Stimulated activated CD8-positive, alpha-beta memory T cell treated with anti-CD3 and anti-CD28 coated beads, Interleukin-4, amount 100 ng/mL, for 4 hours (primary cell): ENCODE results near the gene ZBTB9.

Experiments used
- DNase-seq, 2 donors: peaks; one replicate each; pipeline ENCODE4 v3.0.0-alpha.2; 2020; ENCODE audit warnings: low read depth in 2 of 2, low spot score in 1 of 2

ZBTB9 gene

DNA sequence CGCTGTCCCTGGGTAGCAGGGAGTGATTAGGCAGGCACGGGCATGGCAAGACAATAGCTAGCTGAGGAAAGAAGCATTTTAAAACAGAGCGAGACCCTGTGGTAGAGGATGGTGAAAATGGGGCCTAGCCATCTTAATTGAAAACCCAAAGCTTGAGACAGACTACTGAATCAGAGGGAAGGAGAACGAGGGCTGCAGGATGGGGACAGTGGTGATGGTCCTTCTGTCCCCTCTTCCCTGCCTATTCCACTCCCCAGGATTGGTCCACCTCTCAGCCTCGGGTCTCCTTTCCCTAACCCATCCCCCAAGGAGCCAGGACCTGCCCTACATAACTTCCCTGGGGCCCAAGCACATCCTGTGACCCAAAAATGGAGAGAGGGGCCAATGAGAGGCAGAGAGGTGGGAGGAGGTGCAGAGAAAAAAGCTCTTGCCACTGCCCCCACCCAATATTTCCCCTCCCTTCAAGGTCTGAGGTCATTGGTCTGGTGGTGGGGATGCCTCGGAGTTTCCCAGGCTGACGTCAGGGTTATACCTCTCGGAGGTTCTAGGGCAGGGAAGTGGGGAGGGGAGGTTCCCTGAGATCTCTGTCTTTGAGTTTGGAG is 35.6 kb upstream of the ZBTB9 start:
- DNase-seq = no peak

- DNase-seq = no peak
Observed at GRCh38 chr6:33419580-33420490, 34.5 kb upstream of the ZBTB9 start, which contains the start of gene SYNGAP1. SYNGAP1 (plus strand) TSS chr6:33420065; CDS start chr6:33420265, 200 bp downstream.

DNA sequence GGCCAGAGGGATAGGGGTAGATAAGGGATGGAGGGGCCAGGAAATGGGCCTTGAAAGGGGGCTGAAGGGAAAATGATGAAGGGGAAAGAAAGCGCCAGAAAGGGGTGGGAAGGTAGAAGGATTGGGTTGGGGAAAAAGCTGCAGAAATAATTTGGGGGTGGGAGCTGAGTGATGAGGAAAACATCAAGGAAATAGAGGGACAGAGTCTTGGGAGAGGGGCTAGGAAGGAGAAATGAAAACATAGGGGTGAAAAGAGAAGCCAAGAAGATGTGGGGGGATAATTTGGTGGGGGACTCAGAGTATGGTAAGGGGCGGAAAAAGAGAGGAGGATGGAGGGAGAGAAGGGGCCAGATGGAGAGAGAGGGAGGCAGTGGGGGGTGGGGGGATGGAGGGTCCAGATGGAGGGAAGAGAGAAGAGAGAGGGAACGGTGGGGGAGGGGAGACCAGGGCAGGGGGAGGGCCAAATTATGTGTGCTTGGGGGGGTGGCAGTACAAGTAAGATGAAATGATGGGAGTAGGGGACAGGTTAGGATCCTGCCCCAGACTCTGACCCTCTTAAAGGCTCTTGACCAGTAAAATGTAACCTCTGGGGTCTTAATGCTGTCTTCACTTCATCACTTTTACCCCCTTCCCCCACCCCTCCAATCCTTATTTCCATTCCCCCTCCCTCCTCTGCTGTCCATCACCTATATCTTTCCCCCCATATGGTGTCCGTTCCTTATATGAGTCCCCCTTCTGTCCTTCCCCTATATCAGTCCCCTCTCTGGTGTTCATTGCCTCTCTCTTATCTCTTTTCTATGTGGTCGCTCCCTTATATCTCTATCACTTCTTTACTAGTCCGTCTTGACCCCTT is 33.7 kb upstream of the ZBTB9 start:
- DNase-seq = no peak

DNA sequence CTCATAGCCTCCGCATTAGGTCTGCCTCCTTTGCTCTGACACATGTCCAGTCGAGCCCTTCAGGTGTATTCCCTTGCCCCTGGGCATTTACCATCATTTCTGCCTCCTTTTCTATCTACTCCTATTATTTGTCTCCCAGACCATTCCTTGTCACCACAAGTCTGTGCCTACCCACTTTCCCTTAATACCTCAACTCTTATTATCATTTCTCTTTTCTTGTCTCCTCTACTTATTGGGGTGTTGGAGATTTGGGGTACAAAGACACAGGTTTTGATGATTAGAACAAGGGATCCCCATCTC is 33.1 kb upstream of the ZBTB9 start:
- DNase-seq = no peak

GRCh38 chr6:33423777-33424176 is 30.6 kb upstream of the ZBTB9 start:
- no peak for DNase-seq

- DNase-seq = no peak
Observed at GRCh38 chr6:33424855-33425667, 29.3 kb upstream of the ZBTB9 start.

DNA sequence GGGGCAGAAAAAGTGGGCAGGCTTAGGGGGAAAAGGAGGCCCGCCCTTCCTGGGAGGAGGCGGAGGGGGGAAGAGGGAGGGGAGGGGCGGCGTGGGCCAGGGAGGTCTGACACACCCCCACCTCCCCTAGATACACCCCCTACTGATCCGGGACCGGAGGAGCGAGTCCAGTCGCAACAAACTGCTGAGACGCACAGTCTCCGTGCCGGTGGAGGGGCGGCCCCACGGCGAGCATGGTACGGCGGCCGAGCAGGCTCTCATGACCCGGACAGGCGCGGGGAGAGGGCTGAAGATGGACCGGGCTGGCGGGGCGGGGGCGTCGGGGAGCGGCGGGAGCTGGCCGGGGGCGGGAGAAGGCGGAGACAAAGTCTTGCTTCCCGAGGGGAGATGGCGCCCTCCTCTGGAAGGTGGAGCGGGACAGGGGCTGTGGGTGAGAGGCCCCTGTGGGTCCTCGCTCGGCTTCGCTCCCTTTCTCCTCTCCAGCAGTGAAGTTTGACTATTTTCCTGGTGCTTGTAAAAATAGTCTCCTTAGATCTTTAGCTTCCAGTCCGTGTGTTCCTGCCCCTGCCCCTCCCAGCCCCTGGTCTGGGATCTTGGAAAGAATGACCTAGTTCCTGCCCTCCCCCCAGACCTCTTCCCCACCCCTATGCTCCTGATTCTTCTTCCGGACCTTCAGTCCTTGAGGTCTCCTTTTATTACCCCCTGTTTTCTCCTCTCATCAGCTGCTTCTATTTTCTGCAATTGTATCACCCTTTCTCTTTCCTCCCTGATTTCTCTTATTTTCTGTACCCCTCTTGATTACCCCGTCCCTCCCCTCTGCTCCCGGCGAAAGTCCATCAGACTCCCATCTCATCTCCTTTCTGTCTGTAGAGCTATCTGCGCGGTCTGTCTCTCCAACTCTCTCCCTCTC is 28.5 kb upstream of the ZBTB9 start:
- DNase-seq = peak; percentile 62 to 70

DNA sequence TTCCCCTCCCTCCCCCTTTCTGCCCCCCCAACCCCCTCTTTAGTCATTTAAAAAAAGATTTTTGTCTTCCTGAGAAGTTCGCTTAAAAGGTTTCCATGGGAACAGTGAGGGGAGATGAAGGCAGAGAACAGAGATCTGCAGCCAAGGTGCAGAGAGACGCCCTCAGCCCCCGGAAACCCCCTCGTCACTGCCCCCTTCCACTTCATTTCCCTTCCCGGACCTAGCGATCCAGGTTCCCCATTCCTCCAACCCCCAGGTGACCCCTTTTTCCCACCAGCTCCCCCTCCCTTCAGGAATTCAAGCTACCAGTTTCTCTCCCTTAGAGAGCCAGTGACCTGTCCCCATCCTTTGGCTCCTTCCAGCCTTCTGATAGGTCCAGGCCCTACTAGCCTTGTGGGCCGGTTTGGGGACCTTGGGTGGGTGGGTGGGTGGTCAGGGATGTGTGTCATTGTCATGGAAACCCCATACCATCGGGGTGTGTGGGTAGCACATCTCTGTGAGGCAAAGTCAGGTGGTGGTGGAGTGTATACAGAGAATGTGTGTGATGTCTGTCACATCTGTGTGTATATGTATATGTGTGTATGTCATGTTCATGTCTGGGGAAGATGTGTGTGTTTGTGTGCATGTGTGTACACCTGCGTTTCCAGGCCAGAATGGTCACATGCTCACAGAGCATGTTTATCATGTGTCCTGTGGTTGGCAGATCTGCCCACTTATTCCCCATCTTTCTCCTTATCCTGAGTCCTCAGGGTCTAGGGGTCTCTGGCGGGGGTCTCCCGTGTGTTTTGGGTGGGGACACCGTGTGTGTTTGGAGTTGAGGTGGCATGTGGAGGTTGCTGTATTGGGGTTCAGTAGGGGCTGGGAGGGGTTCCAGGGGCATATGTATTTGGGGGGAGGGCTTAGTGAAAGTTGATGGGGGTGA is 27.5 kb upstream of the ZBTB9 start:
- DNase-seq = no peak

DNA sequence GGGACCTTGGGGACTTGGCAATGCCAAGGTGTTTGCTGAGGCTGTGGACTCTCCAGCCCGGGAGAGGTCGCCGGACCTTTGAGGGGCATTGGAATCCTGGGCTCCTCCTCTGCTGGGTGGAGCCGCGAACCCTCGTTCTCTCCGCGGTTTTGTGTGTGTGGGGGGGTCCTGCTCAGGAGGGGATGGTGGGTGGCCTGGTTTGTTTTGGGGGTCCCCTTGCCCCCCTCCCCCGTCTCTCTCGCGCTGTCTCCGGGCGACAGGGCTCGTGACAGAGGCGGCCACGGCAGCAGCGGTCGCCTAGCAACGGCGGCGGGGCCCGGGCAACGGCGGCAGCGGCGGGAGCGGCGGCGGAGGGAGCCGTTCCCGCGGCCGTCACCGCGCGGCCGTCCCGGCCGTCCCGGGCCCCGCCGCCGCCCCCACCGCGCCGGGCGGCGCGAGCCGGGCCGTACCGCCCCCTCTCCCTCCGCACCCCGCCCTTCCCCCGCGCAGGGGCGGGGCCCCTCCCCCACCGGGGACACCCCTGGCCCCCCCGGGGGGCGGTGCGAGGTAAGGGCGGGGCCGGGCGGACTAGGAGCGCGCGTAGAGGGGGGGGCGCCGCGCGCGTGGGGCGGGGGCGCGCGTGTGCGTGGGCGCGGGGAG is 26.7 kb upstream of the ZBTB9 start:
- DNase-seq = peak in 1 of 2 donors; percentile 46

- no peak for DNase-seq
Observed at GRCh38 chr6:33428224-33428965, 26.0 kb upstream of the ZBTB9 start.

- DNase-seq = no peak
Observed at GRCh38 chr6:33428966-33429749, 25.2 kb upstream of the ZBTB9 start.

DNA sequence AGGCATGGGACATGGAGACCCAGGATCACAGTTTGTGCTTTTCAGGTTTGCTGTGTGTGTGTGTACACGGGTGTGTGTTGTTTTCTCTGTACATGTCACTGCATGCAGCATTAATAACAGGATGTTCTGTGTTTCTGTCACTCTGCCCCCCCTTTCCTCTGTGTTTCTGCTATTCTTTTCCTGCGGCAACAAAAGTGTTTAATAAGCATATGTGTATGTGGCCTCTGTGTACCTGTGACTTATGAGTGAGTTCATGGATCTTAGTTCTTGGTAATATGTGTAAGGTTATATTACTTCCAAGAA is 24.7 kb upstream of the ZBTB9 start:
- no peak for DNase-seq

DNA sequence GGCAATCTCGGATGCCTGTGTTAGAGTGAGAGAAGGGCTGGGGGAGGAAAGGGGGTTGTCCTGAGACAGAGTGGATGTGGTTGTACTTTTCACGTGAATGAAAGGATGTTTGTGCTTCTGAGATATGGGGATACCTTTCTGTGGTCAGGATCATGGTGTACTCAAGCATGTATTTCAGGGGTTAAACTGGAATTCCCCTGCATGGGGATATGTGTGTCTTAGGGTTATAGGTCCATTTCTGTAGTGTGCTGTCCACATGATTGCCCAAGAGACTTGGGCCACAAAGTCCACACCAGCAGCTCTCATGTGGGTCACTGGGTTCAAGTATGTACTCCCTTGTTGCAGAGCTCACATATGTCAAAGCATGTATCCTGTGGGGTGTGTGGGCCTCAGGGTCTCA is 24.0 kb upstream of the ZBTB9 start:
- DNase-seq = no peak

- peak in 1 of 2 donors; percentile 66 for DNase-seq
Observed at GRCh38 chr6:33430991-33431879, 23.1 kb upstream of the ZBTB9 start.

- DNase-seq = no peak
Observed at GRCh38 chr6:33431880-33432541, 22.4 kb upstream of the ZBTB9 start.

DNA sequence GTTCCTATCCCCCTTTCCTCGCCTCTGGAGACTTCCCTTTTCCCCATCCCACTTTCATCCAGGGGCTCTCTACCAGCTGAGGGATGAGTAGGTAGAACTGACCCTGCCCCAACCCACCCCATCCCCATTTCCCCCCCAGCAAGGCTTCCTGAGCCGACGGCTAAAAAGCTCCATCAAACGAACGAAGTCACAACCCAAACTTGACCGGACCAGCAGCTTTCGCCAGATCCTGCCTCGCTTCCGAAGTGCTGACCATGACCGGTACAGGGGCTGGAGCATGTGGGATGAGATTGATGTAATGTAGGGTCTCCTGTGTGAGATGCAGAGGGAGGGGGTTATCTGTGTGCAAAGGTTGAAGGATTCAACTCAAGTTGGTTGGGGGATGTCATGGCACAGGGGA is 21.8 kb upstream of the ZBTB9 start:
- DNase-seq = no peak
